H54 (cell line): Measurements from ENCODE around the gene EFCAB12.
A peak's percentile ranks its signal among the peaks of the same experiment; 100 is the strongest.
"Not testable (repeated sequence)": the region's sequence is repeated elsewhere in the genome, so short reads cannot be mapped to it uniquely, and the experiment has no call there.

ENCODE experiments used
- DNase-seq: peaks from one replicate; pipeline ENCODE4 v3.0.0; 2011; ENCODE audit warnings: low spot score, mixed read lengths; ENCODE audit not compliant: insufficient read length
- FAIRE-seq: peaks from 3 replicates; lab custom pipeline; 2011; peaks lifted over from hg19 to GRCh38; lab: Jason Lieb, UNC
- POLR2A ChIP-seq: IDR thresholded peaks from 2 replicates; pipeline ENCODE4 v1.6.1; 2011; ENCODE audit warnings: low read depth, mild to moderate bottlenecking, low read length

EFCAB12 gene

DNA sequence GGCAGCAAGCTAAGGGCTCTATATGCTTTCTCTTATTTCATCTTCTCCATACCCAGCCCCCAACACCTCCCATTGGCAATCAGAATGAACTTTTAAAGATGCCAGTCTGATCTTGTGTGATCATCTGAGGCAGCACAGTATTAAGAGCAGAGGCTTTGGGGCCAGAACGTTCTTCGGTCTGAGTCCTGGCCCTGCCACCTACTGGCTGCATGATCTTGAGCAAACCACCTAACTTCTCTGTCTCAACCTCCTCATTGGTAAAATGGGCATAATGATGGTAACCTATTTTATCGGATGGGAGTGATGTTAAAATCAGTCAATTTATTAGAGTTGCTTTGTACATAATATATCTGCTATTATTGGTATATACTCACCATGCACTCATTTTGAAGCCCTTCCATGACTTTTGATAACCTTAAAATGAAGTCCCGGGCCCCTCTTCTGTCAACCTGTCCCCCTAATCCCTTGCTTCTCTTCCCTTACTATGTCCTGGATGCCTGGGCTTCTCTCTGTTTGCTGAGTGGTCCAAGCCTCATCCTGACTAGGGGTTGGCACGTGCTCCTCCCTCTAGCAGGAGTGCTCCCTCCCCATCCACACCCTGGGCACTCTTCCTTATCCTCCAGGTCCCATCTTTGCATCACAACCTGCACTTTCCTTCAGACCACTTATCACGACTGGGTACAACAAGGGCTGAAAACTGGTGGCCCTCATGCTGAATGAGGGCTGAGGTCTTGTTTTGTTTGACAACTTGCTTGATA lies 6.3 kb downstream of the EFCAB12 start:
- FAIRE-seq (no peak), DNase-seq (no peak)

DNA sequence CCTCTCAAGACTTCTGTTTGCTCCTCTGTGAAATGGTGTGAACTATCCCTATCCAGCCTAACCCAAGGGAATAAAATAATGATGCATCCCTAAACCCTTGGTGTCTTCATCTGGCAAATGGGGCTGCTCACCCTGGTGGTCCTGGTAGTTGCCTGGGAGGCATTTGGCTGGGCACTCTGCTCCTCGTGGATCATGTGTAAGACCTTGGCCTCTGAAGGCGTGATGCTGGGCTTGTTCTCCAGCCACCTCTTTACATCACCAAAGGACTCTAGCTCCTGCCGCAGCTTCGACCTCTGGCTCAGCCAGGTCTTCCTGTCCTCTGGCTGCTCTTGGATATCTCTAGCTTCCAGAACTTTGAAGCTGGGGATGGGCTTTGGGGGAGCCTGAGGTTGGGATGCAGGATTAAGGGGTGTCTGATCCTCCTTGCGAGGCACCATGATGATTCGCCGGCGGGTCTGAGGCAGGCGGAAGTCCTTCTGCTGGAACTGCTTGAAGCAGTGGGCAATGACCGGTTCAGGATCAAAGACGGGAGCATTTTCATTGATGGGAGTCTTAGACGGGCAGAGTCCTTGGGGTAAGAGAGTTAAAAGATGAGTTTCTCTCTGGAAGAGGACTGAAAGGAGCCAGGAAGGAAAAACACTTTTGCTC lies 7.1 kb downstream of the EFCAB12 start:
- DNase-seq, result no peak
- TF ChIP-seq POLR2A, result no peak
- FAIRE-seq, result no peak

More for the DNA sequence above, 6.3 kb downstream of the EFCAB12 start:
- no peak for TF ChIP-seq POLR2A

GRCh38 chr3:129419476-129419875 lies 9.0 kb downstream of the EFCAB12 start:
- no peak for FAIRE-seq
- no peak for DNase-seq

DNA sequence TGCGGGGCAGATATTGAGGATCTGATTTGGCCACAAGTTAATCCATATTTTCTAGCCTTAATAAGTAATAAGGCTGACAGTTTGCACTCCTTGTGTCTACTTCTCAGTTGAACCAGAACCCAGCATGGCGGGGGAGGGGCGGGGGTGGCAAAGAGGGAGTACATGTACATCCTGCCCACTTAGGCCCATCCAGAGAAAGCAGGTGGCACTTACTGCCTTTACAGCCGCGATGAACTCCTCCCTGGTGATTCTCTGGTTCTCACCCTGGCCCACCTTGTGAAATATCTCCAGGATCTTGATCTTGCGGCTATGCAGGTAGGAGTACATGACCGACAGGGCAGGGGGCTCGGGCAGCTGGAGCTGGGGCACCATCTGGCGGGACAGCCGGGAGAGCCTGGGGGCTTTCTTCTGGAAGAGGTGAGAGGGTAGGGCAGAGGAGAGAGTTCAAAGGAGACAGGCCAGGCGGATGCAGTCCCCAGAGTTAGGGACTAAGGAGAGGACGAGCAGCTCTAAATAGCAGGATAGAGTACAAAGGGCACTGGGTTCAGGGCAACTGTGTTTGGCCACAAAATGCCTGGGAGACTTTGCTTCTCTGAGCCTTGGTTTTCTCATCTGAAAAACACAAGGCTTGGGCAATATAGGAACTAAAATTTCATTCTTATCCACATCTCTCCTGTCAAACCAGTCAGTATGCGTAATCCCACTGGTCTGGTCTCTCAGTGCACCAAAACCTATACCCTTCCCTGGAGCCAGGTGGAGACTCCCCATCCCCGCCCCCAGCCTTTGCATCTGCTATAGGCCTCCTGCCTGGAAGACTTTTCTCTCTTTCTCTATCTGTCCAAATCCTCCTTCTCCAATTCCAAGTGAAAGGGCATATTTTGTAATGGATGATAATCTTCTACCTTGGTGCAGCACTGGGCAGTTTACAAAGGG lies 10.1 kb downstream of the EFCAB12 start:
- DNase-seq (no peak), FAIRE-seq (no peak)
- no peak for TF ChIP-seq POLR2A

More at GRCh38 chr3:129419476-129419875, 9.0 kb downstream of the EFCAB12 start:
- no peak for TF ChIP-seq POLR2A

DNA sequence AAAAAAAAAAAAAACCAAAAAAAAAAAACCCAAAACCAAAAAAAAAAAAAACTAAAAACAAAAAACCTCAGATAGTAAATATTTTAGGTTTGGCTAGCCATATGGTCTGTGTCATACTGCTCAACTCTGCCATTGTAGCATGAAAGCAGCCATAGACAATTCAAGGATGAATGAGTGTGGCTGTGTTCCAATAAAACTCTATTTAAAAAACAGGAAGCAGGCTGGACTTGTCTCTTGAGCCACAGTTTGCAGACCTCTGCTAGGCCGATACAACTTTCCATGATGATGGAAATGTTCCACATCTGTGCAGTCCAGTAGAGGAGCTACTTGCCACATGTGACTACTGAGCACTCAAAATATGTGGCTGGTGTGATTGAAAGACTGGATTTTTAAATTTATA lies 11.1 kb downstream of the EFCAB12 start:
- no peak for FAIRE-seq
- no peak for DNase-seq
- no peak for TF ChIP-seq POLR2A

GRCh38 chr3:129416415-129416814 lies 12.0 kb downstream of the EFCAB12 start:
- FAIRE-seq (no peak), DNase-seq (no peak)
- TF ChIP-seq POLR2A, result no peak

DNA sequence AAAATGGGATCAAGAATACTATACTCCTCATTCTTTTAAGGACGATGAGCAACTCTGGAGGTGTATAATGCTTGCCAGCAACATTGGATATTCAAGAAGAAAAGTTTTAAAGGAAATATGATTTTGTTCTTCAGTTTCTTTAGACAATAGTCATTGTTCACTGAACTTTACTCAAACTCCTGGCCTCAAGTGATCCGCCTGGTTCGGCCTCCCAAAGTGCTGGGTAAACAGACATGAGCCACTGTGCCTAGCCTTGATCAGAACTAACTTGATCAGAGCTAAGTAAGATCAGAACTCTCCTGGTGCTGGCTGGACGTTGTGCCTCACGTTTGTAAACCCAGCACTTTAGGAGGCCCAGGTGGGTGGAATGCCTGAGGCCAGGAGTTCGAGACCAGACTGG lies 12.6 kb downstream of the EFCAB12 start:
- no peak for TF ChIP-seq POLR2A
- no peak for DNase-seq
- no peak for FAIRE-seq

DNA sequence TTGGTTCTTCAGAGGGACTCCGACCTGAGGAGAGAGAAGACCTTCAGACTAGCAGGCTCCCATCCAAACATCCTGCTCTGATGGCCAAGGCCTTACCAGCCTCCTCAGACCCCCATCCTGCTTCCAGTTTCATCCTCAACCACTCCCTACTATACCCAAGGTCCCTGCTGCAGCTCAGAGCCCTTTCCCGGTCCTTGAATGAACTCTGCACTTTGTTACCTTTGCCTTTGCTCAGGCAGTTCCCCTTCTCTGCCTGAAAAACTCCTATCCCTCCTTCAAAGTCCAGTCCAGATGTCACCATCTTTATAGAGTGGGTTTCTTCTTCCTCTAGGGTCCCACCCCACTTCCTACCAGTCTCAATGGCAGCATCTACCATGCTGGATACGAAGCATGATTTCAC lies 13.1 kb downstream of the EFCAB12 start:
- FAIRE-seq (no peak), DNase-seq (no peak)
- TF ChIP-seq POLR2A, result no peak

DNA sequence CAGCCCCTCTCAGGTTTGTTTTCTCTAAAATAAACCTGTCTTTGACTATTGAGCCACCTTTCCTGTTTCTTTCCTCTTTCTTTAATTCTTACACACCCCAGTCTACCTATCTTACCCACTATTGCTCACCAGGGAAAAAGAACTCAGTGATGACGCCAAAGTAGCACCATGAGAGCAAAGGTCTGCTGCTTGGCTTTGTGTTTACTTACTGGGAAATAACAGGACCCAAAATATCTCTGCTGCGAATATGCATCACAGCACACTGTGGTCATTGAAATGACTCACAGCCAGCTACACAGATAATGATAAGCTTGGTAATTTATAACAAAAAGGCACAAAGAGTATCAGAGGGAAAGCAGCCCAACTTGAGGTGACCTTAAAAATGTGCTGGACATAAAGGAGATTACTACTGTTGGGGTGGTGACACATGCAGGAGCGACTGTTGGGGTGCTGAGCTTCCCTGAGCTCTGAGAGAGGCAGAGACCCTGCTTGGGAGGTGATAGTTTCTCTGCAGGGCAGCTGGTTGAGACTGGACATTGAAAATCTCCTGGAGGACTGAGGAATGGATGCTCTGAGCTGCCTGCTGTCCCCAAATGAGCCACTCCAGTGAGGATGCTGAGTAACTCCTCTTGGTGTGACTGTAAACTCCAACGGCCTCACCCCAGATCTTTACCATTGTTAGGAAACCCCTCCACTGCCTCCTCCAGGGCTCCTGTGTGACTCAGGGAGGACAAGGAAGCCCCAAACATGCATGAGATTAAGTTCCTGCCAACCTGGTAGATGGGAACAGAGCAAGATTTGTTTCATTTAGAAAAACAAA lies 14.5 kb downstream of the EFCAB12 start:
- peak; percentile 61 for FAIRE-seq
- peak; percentile 72 for DNase-seq
- no peak for TF ChIP-seq POLR2A

- DNase-seq, FAIRE-seq: not testable (repeated sequence)
Observed at GRCh38 chr3:129413238-129413637, 15.2 kb downstream of the EFCAB12 start.

- no peak for FAIRE-seq
- no peak for DNase-seq
- TF ChIP-seq POLR2A, result no peak
Observed at GRCh38 chr3:129412542-129413198, 15.8 kb downstream of the EFCAB12 start.

DNA sequence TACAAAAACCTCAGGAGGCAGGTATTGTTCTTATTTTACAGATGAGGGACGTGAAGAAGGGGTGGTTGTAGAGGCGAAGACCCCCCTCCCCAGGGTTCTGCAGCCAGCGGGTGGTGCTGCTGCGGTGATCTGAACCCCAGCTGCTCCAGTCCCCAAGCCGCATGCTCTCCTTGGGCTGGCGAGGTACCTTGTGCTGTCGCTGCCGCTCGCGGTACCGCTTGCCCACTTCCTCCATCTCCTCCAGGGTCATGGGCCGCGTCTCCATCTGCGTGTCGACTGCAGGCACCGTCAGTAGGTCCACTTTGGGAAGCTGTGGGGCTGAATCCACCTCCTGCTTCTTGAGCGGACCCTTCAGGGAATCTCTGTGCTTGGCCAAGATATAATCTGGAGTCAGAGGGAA lies 17.5 kb downstream of the EFCAB12 start:
- TF ChIP-seq POLR2A, result no peak
- no peak for FAIRE-seq
- DNase-seq, result no peak

DNA sequence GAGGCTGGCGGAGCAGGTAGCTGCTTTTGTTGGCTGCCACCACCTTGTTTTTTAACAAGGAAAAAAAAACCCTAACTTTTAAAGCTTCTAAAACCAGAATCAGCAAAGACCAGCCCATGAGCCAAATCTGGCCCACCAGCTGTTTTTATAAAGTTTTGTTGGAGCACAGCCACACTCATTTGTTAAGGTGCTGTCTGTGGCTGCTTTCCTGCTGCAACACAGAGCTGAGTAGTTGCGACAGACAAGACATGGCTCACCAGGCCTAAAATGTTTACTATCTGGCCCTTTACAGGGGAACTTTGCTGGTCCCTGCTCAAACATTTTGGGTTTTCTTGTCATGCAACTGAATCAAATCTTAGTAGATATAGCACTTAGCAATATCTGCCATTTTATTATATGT lies 18.9 kb downstream of the EFCAB12 start:
- no peak for TF ChIP-seq POLR2A
- FAIRE-seq, result no peak
- DNase-seq, result no peak
